ENCODE results near the gene TMEM150B.

DNA sequence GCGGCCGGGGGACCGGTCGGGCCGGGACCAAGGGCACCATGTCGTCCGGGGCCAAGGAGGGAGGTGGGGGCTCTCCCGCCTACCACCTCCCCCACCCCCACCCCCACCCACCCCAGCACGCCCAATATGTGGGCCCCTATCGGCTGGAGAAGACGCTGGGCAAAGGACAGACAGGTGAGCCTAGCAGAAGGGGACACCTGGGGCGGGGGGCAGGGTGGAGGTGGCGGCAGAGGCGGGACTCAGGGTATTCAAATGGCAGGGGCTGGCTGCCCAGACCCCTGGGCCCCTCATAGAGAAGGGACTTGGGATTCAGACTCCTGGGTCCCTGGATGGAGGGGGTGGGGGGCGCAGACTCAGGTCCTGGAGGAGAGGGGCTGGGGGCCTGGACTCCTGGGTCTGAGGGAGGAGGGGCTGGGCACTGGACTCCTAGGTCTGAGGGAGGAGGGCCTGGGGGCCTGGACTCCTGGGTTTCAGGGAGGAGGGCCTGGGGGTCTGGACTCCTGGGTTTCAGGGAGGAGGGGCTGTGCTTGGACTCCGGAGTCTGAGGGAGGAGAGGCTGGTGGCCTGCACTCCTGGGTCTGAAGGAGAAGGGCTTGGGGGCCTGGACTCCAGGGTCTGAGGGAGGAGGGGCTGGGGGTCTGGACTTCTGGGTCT lies 40.6 kb downstream of the TMEM150B start:
- TF ChIP-seq, protein P1, sequence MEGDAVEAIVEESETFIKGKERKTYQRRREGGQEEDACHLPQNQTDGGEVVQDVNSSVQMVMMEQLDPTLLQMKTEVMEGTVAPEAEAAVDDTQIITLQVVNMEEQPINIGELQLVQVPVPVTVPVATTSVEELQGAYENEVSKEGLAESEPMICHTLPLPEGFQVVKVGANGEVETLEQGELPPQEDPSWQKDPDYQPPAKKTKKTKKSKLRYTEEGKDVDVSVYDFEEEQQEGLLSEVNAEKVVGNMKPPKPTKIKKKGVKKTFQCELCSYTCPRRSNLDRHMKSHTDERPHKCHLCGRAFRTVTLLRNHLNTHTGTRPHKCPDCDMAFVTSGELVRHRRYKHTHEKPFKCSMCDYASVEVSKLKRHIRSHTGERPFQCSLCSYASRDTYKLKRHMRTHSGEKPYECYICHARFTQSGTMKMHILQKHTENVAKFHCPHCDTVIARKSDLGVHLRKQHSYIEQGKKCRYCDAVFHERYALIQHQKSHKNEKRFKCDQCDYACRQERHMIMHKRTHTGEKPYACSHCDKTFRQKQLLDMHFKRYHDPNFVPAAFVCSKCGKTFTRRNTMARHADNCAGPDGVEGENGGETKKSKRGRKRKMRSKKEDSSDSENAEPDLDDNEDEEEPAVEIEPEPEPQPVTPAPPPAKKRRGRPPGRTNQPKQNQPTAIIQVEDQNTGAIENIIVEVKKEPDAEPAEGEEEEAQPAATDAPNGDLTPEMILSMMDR (conservative IDR thresholded peaks at IDR 0.05): no peak
- TF ChIP-seq EZH2 (IDR thresholded peaks at IDR 0.05; ENCODE audit: low read depth): no peak

Data from PC-9 (cell line).